ENCODE data around the gene LRCH1.

The LRCH1 gene

DNA sequence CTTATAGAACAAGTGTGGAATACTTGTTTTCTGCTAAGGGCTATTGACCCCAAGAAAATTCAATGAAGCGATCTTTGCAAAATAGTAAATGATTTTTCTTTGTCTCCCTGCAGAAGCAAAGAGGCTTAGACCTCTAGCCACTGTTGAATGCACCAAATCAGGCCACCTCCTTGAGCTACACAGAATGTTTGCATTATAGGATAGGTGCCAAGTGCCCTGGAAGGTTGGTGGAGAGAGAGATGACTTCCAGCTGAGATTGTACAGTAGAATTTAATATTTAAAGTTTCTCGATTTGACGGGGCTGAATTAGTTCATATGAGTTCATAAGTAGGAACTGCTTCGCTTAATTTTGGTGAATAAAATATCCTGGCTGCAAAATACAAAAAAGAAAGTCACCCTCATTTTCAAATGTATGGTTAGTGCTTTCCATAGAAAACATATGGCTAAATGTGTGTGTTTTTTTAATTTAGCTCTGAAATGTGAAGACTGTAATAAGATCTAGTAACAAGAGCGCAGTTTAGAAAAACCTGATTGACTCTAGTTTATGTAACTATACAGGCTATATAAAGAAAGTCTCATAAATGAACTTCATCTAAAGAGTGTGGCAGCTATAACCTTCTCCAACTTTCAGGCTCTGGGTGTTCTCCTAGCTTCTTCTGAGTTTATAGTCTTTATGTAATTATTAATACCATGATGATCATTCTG, 41.6 kb downstream of the LRCH1 start:
- DNase-seq, result no peak

DNA sequence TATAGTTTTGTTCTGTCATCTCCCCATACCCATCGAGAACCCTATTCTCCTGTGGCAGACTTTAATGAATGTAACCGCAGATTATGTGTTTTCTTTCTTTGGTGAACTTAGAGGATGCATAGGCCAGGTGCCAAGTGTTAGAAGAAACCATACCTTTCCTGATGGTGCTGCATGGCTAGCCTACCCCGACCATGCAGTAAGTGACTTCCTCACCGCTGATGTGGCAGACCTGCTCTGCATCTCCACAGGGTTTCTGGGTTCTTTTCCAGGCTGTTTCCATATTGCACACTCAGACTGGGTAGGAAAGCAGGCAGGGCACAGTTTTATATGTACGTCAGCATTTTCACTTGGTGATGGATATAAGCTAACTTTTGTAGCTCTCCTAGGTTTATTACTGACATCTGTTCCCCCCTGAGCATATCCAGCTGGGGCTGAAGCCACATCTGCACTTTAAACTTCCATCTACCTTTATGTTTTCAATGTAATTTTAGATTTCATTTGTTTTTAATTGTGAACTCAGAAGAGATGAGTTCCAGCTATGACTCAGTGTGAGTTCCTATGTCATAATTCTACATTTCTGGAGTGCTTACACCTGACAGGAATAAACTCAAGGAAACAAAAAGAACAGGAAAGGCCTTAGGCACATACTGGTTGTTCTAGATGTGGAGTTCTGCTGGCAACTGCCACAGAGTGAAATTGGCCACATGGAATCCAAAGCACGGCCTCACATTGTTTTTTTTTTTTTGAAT, 42.3 kb downstream of the LRCH1 start:
- no peak for DNase-seq

DNA sequence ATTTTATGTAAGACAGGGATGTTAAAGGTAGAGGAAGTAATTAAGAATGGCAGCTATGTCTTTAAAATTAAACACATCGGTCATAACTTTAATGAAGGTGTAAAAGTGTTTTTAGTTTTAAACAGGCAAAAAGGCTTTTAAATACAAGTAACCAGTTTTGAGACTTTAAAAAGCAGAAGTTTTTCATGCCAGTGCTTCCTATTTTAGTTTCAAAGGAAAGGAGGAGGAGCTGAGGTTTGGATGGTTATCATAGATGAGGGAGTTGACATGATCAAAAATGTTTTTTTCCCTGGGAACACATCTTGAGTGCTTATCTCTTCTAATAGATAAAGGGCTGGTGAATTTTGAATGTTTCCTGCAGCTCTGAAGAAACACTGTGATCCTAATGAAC, 42.9 kb downstream of the LRCH1 start:
- DNase-seq, result no peak

DNA sequence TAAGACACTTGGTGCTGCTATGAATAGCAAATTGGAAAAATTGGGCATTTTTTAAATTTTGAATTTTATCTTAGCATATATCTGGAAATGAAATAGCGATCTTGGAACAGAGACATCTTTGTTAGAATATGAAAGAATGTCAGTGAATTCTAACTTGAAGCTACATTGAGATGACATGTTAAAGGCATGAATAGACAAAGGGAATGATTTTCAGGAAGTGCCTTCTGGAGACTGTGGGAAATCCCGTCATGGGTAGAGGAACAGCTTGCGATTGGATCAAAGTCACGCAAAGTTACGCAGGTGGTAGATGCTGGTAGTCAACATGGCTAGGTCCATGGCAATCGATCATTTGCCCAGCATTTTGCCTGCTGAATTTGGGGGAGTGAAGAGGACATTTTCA, 43.5 kb downstream of the LRCH1 start:
- DNase-seq, result no peak

DNA sequence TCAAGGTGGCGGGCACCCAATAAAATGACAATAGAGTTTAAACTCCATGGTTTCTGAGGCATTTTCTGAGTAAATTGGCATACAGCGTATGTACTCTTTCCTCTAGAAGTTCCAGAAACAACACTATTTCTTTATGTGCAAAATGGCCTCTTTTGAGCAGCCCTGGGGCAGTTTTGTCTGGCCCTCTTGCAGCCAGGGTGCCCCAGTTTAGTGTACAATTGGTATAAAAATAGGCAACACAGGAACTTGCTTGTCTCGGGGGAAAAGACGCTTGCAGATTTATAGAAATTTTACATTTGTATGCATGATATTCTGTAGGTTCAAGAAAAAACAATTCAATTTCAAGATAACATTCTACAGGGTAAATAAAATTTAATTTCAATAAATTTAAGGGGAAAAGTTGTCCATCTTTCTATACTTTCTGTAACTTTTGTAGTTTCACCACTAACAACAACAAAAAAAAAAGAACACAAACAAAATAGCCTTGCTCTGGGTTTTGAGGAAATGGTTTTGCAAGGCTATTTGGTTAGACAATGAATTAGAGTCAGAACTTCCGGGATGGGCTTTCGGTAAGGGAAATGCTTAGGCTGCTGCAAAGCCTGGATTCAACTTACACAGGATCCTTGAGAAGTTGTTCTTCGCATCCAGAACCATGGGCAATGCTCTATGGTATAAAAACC, 45.3 kb downstream of the LRCH1 start:
- DNase-seq, result no peak

DNA sequence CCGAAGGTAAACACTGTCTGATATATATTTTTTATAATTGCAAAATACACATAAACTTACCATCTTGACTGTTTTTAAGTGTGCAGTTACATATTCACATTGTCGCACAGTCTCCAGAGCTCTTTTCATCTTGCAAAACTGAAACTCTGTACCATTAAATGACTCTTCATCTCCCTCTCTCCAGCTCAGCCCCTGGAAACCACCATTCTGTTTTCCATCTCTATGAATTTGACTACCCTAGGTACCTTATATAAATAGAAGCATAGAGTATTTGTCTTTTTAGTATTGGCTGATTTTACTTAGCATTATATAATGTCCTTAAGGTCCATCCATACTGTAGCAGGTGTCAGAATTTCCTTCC, 45.8 kb downstream of the LRCH1 start:
- DNase-seq, result no peak

DNA sequence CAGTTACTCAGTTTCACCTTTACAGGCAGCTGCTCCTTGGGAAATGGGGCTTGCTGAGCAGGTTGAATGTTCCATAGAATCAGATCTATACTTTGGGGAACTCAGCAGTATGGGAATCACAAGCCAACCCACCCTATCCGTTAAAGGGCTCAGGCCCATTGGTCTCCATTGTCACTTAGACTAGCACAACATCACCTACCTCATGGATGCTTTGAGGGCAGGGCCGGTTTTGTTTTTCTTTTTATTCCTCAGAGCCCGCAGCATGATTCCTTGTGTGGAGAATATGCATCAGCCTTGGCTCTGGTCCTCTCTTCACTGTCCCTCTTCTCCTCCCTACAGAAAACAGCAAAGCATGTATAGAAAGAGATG, 48.0 kb downstream of the LRCH1 start:
- no peak for DNase-seq

DNA sequence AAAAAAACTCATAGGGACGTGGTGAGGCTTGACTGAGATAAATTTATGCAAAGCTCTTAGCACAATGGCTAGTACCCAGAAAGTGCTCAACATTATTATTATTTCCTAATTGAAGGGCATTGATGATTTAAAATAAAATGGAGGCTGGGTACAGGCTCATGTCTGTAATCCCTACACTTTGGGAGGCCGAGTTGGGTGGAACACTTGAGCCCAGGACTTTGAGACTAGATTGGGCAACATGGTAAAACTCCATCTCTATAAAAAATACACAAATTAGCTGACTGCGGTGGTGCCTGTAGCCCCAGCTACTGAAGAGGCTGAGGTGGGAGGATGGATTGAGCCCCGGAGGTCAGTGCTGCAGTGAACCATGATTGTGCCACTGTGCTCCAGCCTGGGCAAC, 49.6 kb downstream of the LRCH1 start:
- DNase-seq, result no peak

DNA sequence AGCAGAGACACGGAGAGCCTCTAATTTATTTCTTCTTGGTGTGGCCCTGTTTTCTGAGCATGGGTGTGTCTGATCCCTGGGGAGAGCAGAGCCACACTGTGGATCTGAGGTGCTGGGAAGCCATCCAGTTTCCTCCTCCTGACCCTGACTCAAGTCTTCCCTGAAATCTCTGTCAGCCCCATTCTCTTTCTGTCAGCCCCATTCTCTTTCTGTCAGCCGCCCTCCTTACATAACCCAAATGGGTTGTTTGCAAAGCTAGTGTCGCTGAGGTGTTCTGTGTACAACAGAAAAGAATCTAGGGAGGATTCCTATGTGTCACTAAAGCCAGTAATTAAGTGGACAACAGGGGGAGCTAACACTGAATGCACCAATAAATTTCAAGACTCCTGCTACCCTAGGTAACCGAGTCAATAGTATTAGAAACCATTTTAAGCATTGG, 50.2 kb downstream of the LRCH1 start:
- no peak for DNase-seq

DNA sequence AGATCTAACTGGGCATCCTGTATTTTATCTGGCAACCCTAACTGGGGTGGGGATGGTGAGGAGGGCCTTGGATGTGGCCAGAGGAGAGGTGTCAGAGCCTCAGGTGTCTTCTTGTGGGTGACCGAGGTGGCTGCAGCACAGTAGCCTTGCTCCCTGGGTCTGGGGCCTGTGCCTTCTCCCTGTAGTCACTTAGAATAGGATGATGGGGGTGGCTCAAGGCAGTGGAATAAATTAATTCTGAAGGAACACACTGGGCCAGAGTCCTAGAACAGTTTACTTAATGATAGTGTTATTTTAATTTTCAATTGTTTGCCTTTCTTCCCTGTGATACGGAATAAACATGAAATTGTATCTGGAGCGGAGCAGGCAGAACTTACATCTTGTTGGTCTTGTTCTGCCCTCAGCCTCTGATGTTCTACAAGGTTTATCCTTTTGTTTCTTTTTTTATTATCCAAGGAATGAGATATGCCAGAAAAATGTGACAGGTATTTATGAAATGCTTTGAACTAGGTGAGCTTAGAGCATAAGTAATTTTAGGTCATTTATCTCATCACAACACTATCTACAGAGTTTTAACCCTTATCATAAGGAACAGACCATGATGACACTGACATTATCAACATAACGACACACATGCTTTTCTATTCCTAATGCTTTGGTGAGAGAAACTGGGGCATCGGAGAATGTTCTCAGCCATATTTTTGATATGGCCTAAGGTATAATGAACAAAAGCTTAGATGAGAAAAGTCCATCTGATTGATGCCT, 51.4 kb downstream of the LRCH1 start:
- DNase-seq, result no peak

DNA sequence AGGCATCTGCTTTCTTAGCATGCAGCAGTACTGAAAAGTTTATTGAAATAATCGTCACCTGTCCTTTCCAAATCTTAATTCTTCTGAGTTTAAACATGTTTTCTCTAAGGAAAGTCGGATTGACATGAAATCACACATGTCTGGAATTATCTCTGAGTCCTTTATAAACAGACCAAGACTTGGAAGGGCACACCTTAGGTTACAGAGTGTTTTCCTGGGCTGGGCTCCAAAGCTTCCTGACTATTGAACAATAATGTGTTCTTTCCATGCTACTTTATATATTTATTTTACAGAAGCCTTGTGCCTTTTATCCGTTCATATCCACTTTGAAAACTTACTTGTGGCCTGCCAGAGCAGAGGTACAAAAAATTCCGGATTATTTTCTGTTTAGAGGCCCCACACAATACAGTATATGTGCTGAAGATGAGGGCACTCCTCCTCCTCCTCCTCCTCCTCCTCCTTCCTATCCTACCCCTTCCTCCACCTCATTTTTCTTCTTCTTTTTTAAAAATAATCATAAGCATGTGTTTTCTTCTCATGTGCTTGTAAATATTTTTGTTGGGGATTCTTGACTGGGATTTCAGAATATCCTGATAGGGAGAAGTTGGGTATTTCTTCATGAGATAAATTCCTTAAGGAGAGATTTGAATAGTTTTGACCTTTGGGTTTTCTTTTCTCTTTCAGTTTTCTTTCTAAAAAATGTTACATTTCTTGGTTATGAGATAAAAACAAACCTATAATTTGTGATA, 52.3 kb downstream of the LRCH1 start:
- no peak for DNase-seq

DNA sequence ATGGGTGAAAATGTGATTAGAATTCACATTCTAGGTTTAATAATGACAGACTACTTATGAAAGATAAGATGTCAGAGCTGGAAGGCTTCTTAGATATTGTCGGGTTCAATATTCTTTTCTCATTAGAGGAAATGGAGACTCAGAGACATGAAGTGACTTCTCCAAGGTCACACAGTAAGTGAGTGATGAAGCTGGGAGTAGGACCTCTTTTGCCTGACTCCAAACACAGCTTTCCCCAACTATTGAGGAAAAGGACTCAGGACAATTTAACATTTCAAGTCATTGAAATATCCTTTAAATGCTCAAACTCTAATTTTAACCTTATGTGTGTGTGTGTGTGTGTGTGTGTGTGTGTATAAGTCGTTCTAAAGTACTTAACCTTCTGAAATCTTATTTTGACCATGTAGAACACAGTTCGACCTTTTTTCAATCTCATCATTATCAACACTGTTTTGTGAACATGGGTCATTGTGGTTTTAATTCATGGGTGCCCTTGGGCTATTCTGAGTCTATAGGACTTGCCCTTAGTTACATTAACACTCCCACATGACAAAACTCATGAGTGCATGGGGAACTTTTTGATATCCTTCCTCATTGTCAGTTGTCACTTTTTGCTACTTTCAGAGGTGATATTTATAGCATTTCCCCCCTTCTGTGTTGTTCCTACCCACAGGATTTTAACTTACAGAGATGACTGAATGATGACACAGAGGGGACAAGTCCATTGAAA, 53.0 kb downstream of the LRCH1 start:
- DNase-seq, result no peak

DNA sequence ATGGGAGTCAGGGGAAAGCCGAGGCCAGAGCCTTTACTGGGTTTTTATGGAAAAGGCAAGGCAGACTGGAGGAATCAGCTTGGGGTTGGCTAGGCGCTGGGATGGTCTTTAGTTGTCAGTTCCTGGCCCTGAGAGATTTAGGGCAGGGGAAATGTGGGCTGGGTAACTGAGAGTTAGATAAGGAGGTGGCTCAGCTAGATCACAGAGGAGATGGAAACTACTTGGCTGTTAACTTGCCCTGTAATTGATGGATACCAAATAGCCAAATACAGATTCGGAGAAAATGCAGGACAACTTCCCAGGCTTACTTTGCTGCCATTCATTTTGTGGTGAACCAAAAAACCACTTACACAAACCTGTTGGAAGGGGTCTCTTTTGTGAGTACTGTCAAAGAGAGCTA, 54.0 kb downstream of the LRCH1 start:
- DNase-seq, result no peak

DNA sequence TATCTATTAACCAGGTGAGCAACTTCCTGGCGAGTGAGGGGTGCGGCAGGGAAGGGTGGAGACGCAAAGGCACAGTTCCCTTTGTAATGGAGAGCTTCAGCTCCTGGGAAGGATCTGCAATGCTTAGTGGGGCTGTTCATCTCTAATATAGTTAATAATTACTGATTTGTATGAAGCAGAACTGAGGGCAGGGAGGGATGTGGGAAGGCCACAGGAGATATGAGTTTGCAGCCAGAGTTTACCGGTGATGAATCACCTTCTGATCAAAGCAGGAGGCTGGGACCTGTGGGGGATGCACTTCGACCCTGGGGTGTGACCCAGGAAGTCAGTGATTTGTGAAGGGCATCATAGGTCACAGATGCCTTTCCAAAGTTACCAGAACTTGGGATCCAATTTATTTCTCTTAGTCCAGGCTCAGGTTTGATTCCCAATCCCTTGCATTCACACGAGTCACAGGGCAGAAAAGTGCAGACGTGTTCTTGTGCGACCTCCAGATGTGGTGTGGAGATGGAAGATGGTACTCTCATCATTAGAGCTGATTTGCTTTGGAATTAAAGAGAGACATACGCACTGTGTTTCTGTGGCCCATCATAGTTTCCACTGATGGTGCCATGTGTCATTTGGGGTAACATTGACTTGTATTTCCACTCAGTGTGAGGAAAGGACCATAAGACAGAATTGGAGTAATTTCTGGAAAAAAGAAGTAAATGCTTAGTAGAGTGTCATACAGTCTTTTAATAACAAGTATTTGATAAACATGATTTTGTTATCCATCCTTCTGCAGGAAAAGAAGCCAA, 55.0 kb downstream of the LRCH1 start:
- no peak for DNase-seq

DNA sequence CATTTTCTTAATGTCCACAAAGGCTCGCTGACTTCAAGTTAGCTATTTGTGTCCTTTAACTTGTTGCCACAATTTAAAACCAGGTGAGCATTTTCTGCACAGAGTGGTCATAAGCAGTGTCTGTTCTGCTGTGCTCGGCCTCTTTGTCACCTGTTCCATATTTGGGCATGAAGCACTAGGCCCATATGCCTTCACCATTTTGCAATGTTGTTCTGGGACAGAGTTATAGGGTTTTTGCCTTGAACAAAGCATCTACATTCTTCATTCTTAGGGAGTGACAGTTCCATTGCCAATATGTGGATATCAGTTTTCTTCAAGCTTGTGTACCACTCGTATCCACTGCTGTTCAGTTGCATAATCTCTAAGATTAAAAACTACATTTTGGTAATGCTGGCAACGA, 56.1 kb downstream of the LRCH1 start:
- DNase-seq, result no peak

DNA sequence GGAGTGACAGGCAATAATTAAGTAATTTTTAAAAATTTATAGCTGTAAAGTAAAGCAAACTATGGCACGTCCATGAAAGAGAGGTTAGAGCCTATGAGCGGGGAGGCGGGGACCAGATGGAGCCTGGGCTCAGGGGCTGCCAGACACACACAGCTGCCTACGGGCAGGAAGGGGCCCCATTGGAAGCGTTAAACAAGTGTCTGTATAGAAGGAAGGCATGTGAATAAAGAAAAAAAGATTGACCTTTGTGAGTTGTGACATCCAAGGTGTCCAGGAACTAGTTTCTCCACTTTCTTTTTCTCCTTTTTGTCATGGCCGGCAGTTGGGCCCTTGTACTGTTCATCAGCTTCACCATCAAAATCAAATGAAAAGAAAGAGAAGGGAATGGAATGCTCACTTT, 56.8 kb downstream of the LRCH1 start:
- no peak for DNase-seq

DNA sequence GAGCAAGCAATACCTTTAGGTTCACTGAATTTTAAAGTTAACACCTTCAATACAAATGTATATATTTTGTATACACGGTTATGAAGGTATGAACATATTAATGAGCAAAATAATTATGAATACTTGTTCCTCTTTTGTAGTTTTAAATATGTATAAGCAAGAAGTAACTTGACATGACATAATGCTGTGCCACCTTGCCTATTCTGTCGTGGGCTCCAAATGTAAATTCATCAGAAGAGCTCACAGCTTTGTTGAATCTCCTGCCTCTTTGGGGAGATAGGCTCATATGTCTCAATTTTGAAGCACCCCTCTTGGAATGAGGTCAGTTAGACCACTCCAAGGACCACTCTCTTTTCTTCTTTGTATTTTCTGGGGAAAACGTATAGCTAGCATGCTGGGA, 59.3 kb downstream of the LRCH1 start:
- no peak for DNase-seq

DNA sequence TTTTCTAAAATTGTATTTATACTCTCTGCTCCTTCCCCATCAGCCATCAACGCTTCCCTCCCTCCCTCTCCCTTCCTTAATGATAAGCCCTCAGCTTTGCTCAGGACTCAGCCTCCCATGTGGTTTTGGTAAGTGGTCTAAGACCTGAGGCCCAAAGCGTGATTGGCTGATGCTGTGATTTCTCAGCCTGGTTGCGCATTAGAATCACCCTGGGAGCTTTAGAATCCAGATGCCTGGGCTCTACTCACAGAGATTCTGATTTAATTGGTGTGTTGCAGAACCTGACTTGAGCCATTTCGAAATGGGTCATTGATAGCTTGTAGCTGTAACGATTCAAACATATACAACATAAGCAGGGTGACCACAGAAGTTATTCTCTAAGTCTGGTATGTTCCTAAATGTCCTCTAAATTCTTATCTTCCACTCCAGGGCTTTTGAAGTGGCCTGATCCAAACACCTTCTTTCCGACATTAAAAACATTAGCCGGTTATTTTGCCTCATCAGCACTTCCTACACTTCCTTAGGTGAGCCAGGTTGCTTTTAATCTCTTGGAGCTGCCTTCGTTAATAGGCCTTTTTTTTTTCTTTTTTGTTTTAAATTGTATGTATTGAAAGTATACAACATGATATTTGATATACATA, 60.6 kb downstream of the LRCH1 start:
- DNase-seq, result no peak

DNA sequence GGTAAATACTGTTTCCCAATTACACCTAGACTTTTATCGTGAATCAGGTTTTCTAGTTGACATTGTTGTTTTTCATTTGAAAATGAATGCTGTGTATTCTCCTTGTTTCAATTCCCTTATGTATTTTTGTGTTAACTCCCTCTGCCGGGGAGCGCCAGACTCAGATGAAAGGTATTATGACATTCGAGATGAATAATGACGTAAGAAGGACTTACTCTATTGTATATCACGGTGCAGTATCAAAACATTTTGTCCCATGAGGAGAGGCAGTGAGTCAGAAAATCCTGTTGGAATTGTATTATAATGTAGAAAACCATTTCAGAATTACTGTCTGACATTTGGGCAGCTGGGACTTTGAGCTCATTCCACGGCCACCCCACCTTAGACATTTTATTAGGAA, 61.6 kb downstream of the LRCH1 start:
- DNase-seq, result no peak

DNA sequence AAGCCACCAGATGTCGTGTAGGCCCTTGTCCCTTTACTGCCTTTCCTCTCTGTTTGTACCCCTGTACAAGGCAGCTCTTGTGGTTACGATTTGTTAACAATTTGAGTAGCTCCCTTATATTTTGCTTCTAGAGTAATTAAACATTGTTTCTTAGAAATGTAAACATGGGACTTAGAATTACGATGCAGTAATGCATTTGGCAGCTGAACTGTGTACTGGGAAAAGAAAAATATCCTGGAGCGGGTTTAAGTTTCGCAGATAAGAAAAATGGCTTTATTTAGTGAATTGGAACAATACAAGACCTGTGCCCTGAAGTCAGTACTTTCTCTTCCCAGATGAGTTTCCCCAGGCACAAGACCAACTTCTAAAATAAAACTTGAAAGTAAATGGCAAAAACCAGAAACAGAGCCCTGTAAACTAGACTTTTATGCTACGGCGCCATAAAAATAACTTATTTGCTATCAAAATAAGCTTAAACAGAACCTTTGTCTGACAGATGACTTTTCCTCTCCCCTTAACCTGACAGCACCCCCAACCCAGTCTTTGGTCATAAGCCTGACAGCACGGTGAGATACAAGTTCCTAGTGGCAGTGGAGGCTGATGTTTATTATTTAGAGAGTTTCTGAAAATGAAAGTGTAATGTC, 63.0 kb downstream of the LRCH1 start:
- no peak for DNase-seq
